Thyroid gland (tissue), 4 donors: ENCODE results near the gene CPTP. TPM values are rescaled to one million over a fixed set of nuclear protein-coding genes. Genes with fewer than 3 reads are reported as not detected.

Experiments used
- DNase-seq, 2 donors: peaks; one replicate each; pipeline ENCODE4 v3.0.0-alpha.2; 2019
- H3K27ac ChIP-seq, 3 donors: fragments of 200-600 bp; sonication (generic); 1 replicate in 2 of 3; 2 replicates in 1 of 3; pipeline ENCODE4 v1.5.1; 2016 to 2019; ENCODE audit warnings: mild to moderate bottlenecking in 1 of 3, moderate library complexity in 1 of 3
- H3K27me3 ChIP-seq: fragments of 200-600 bp; sonication (generic); one replicate; pipeline ENCODE4 v1.5.1; 2019
- H3K36me3 ChIP-seq, 2 donors: fragments of 200-600 bp; sonication (generic); one replicate each; pipeline ENCODE4 v1.5.1; 2016 to 2019
- H3K4me1 ChIP-seq, 2 donors: fragments of 200-600 bp; sonication (generic); one replicate each; pipeline ENCODE4 v1.5.1; 2017 to 2019
- H3K4me3 ChIP-seq, 3 donors: fragments of 200-600 bp; sonication (generic); replicated peaks in 1 of 3; 1 replicate in 2 of 3; 2 replicates in 1 of 3; pipeline ENCODE4 v1.5.1; 2016; ENCODE audit warnings: mild to moderate bottlenecking in 1 of 3
- H3K9me3 ChIP-seq: fragments of 200-600 bp; sonication (generic); one replicate; pipeline ENCODE4 v1.5.1; 2017
- CTCF ChIP-seq, 6 experiments: fragments of 200-600 bp in 3 of 6; fragments of 450-650 bp in 3 of 6; sonication (generic) in 3 of 6; IDR thresholded peaks; one replicate each; pipeline ENCODE4 v1.5.1; 2016 to 2019; ENCODE audit warnings: antibody characterized with exemption in 6 of 6, mild to moderate bottlenecking in 2 of 6, inconsistent platforms in 1 of 6, moderate library complexity in 1 of 6
- POLR2A ChIP-seq, 2 donors: fragments of 450-650 bp; IDR thresholded peaks; one replicate each; pipeline ENCODE4 v1.6.1; 2017; ENCODE audit warnings: antibody characterized with exemption in 2 of 2, mild to moderate bottlenecking in 2 of 2, moderate library complexity in 1 of 2
- WGBS, 2 donors: methylation state at CpG; one replicate each; pipeline ENCODE4 v1.1.5; 2017; 5-methylcytosine and 5-hydroxymethylcytosine counted together
- intact Hi-C: fragments of 100-400 bp; cut with DNase I; formaldehyde crosslinking; loops from one replicate; pipeline ENCODE4 v1.15.1; 2023
- total RNA-seq, 4 donors: library from RNA; depleted of rRNA; stranded (reverse); fragments of >200 nt; gene quantifications; one replicate each; pipeline ENCODE4 v1.2.3, GENCODE V29; 2016

The CPTP gene
- total RNA-seq, 4 donors from 2014 or later = 16.7 to 37.3 (median 24.3) TPM

DNA sequence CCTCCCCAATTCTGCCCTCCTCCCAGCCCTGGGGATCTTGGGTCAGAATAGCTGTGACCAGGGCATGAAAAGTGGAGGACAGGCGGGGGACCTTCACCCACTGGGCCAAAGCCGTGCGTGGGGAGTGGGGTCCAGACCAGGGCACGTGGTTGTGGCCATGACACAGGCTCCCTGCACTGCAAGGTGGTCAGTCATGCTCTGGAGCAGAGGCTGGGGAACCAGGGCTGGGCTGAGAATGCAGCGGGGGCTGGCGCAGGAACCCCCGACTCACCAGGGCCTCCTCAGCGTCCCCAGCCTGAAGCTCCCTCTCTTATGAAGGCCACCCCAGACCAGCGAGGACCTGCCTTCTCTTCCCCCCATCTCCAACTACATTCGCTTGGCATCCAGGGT is 21.9 kb downstream of the CPTP start:
- no peaks in the 10 kb centered on the region for H3K27me3 ChIP-seq
- no peak for DNase-seq
- TF ChIP-seq POLR2A (IDR thresholded peaks at IDR 0.05) = no peak
- TF ChIP-seq CTCF (IDR thresholded peaks at IDR 0.05) = no peak
- WGBS, 2 donors = 83 to 96% methylated on average over 7 to 10 of the region's 10 CpGs
- no peaks in the 10 kb centered on the region for H3K9me3 ChIP-seq
- no peak overlapping the region for H3K27ac ChIP-seq
- peaks cover 30 to 44% of the 10 kb centered on the region in 2 donors for H3K4me1 ChIP-seq
- intact Hi-C loops = loop anchor here (2.0 kb wide), 1 partner anchor 20 kb away; no protein-coding TSS in a partner anchor
- H3K36me3 ChIP-seq = peaks cover 0 to 3% of the 10 kb centered on the region in 2 donors
- no peak overlapping the region for H3K4me3 ChIP-seq

- peak overlapping the region in 2 of 3 donors; percentile 51 to 54 for H3K27ac ChIP-seq
- peaks cover 32 to 49% of the 10 kb centered on the region in 2 donors for H3K4me1 ChIP-seq
- H3K4me3 ChIP-seq = no peak overlapping the region
- 73 to 83% methylated on average over 5 to 6 of the region's 10 CpGs for WGBS, 2 donors
- H3K36me3 ChIP-seq = no peaks in the 10 kb centered on the region
- intact Hi-C loops = loop anchor here (2.0 kb wide), 1 partner anchor 20 kb away; no protein-coding TSS in a partner anchor
- no peaks in the 10 kb centered on the region for H3K27me3 ChIP-seq
- H3K9me3 ChIP-seq = no peaks in the 10 kb centered on the region
- no peak for TF ChIP-seq CTCF (IDR thresholded peaks at IDR 0.05)
- no peak for TF ChIP-seq POLR2A (IDR thresholded peaks at IDR 0.05)
- DNase-seq = no peak
Measured at GRCh38 chr1:1347026-1347595, 22.5 kb downstream of the CPTP start.

DNA sequence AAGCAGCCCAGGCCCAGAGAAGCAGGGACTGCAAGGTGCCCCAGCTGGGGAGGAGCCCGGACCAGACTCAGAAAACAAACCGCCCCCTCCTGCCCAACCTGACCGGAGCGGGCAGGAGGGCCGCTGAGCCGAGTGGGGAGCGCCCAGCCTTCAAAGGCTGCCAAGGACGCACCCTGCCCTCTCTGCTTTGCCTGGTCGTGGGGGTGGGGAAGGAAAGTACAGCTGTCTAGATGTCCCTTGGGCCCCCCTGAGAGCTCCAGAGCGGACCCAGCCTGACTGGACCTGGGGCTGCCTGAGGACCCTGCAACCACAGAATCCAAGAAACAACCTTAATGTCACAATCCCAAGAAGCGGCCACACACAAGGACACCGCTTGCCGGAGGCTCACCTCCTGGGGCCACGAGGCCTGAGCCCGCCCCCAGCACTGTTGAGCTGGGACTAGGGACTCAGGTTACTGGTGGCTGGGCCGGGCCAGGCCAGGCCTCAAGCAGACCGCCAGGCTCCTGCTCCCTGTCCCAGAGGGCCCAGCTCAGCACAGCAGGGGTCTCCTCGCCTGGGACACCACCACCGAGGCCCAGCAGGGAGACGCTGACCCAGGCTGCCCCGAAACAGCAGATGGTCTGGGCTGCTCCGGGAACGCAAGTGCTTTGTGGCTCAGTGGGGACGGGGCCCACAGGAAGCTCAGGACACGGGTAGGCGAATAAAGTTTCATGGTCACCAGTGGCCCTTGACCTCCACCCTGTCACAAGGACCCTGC is 23.2 kb downstream of the CPTP start:
- Histone ChIP-seq H3K36me3 (no peaks in the 10 kb centered on the region), H3K27me3 (no peaks in the 10 kb centered on the region), H3K9me3 (no peaks in the 10 kb centered on the region), H3K4me3 (peak overlapping the region in 2 of 3 donors; percentile 38 to 57), H3K27ac (peak overlapping the region; percentile 5 to 54 (median 51)), H3K4me1 (peaks cover 32 to 49% of the 10 kb centered on the region in 2 donors)
- WGBS, 2 donors = 18 to 31% methylated on average over 8 to 10 of the region's 26 CpGs
- DNase-seq = peak; percentile 68 to 70
- TF ChIP-seq CTCF (IDR thresholded peaks at IDR 0.05) (no peak), POLR2A (IDR thresholded peaks at IDR 0.05) (peak in 1 of 2 donors; percentile 33)
- intact Hi-C loops = loop anchor here (2.0 kb wide), 1 partner anchor 21 kb away; no protein-coding TSS in a partner anchor

- H3K36me3 ChIP-seq = no peaks in the 10 kb centered on the region
- no peaks in the 10 kb centered on the region for H3K27me3 ChIP-seq
- H3K4me1 ChIP-seq = peaks cover 32 to 55% of the 10 kb centered on the region in 2 donors
- H3K27ac ChIP-seq = peak overlapping the region; percentile 5 to 54 (median 51)
- peak; percentile 67 to 73 for DNase-seq
- no peaks in the 10 kb centered on the region for H3K9me3 ChIP-seq
- peak overlapping the region; percentile 38 to 57 (median 47) for H3K4me3 ChIP-seq
- 3% methylated on average over 38 of the region's 109 CpGs; no CpG with 5 or more reads in 1 of the 2 donors for WGBS, 2 donors
- intact Hi-C loops = no loop called here
- TF ChIP-seq CTCF (IDR thresholded peaks at IDR 0.05) (no peak), POLR2A (IDR thresholded peaks at IDR 0.05) (no peak)
Measured at GRCh38 chr1:1348420-1349255, 24.0 kb downstream of the CPTP start.
